GM21515 (cell line): Measurements from ENCODE around the gene DLL1.

Experiments used
- ATAC-seq: cut with Tn5 transposase; IDR thresholded peaks from one replicate; pipeline ENCODE4 v1.9.1; 2021; ENCODE audit not compliant: unreplicated experiment

DLL1 gene

GRCh38 chr6:170234419-170234818 lies 56.5 kb downstream of the DLL1 start:
- no peak for ATAC-seq

GRCh38 chr6:170233286-170234205 lies 57.3 kb downstream of the DLL1 start:
- no peak for ATAC-seq
